CD4-positive, alpha-beta T cell (primary cell): ENCODE results near the gene LNX1. TPM values are rescaled to one million over a fixed set of nuclear protein-coding genes. Genes with fewer than 3 reads are reported as not detected.

Experiments
- ATAC-seq: fragments of 200-7000 bp; cut with Tn5 transposase; one replicate; pipeline ENCODE4 v1.10.0; 2022; ENCODE audit warnings: mild to moderate bottlenecking; ENCODE audit not compliant: poor library complexity
- CTCF ChIA-PET: fragments of 350-600 bp; sonication (Branson Sonifier 250); formaldehyde crosslinking; loops from one replicate; lab custom pipeline; 2021; ENCODE audit warnings: antibody characterized with exemption, inconsistent platforms; lab: Charles Lee
- POLR2A ChIA-PET: fragments of 350-600 bp; sonication (Branson Sonifier 250); formaldehyde crosslinking; loops from one replicate; lab custom pipeline; 2021; ENCODE audit warnings: antibody characterized with exemption, inconsistent platforms; lab: Charles Lee
- DNase-seq, 14 experiments: peaks; one replicate each; pipeline ENCODE4 v3.0.0-alpha.2; 2013 to 2020; ENCODE audit warnings: mixed read lengths in 2 of 14
- H3K27ac ChIP-seq, 2 donors: one replicate each; pipeline versions ENCODE4 v1.5.1 to v1.7.0; 2013; ENCODE audit warnings: low read length in 2 of 2, low read depth in 1 of 2, mild to moderate bottlenecking in 1 of 2
- H3K27me3 ChIP-seq, 2 experiments: 1 replicate in 1 of 2; 2 replicates in 1 of 2; pipeline versions ENCODE4 v1.6.1 to v1.7.0; 2013; ENCODE audit warnings: low read length in 2 of 2, control low read depth in 1 of 2, mild to moderate bottlenecking in 1 of 2, moderate library complexity in 1 of 2; ENCODE audit not compliant: insufficient read depth in 2 of 2, control insufficient read depth in 1 of 2
- H3K36me3 ChIP-seq: one replicate; pipeline ENCODE4 v1.6.1; 2013; ENCODE audit warnings: low read length, control low read depth; ENCODE audit not compliant: insufficient read depth
- H3K4me1 ChIP-seq: one replicate; pipeline ENCODE4 v1.6.1; 2013; ENCODE audit warnings: low read length, control low read depth; ENCODE audit not compliant: insufficient read depth
- H3K4me3 ChIP-seq: one replicate; pipeline ENCODE4 v1.5.1; 2013; ENCODE audit warnings: mild to moderate bottlenecking, low read length, moderate library complexity
- H3K9me3 ChIP-seq, 2 experiments: 1 replicate in 1 of 2; 2 replicates in 1 of 2; pipeline versions ENCODE4 v1.6.1 to v1.7.0; 2013; ENCODE audit warnings: low read length in 2 of 2, mild to moderate bottlenecking in 2 of 2, control low read depth in 1 of 2, moderate library complexity in 1 of 2; ENCODE audit not compliant: control insufficient read depth in 1 of 2, insufficient read depth in 1 of 2
- H3K27ac Mint-ChIP-seq: one replicate; pipeline ENCODE4 v1.8.0; 2020; ENCODE audit warnings: mixed read lengths
- H3K27me3 Mint-ChIP-seq: one replicate; pipeline ENCODE4 v1.8.0; 2021; ENCODE audit warnings: mixed read lengths
- H3K36me3 Mint-ChIP-seq: one replicate; pipeline ENCODE4 v1.8.0; 2021; ENCODE audit warnings: low read depth, mixed read lengths
- H3K4me1 Mint-ChIP-seq: one replicate; pipeline ENCODE4 v1.8.0; 2021; ENCODE audit warnings: low read depth, mixed read lengths
- H3K4me3 Mint-ChIP-seq: one replicate; pipeline ENCODE4 v1.8.0; 2020; ENCODE audit warnings: mild to moderate bottlenecking, mixed read lengths
- H3K9me3 Mint-ChIP-seq: one replicate; pipeline ENCODE4 v1.8.0; 2020; ENCODE audit warnings: mixed read lengths
- CTCF ChIP-seq: fragments of 200-600 bp; IDR thresholded peaks from one replicate; pipeline ENCODE4 v1.8.0; 2022; ENCODE audit warnings: antibody characterized with exemption, mild to moderate bottlenecking
- intact Hi-C, 2 experiments: fragments of 100-400 bp; cut with DNase I in 1 of 2; cut with micrococcal nuclease in 1 of 2; formaldehyde crosslinking; loops; one replicate each; pipeline versions ENCODE4 v1.15.1 to v1.9.0; 2023 to 2025; cut with DNase I, micrococcal nuclease
- total RNA-seq, 174 experiments: library from RNA in 2 of 174; stranded (reverse) in 2 of 174; gene quantifications; one replicate each; pipeline ENCODE4 v1.2.3 and lab custom pipeline; 2021 to 2026

The LNX1 gene
- total RNA-seq, 2 experiments from 2014 or later = not detected

GRCh38 chr4:53481586-53481985 is 109.7 kb downstream of the LNX1 start:
- Mint-ChIP-seq H3K27me3 (peaks cover 20% of the 10 kb centered on the region), H3K4me3 (no peak overlapping the region), H3K9me3 (no peaks in the 10 kb centered on the region), H3K36me3 (no peaks in the 10 kb centered on the region), H3K4me1 (no peaks in the 10 kb centered on the region), H3K27ac (no peak overlapping the region)
- Histone ChIP-seq H3K36me3 (no peaks in the 10 kb centered on the region), H3K4me3 (no peak overlapping the region), H3K27me3 (peaks cover 0 to 2% of the 10 kb centered on the region in 2 experiments), H3K4me1 (no peaks in the 10 kb centered on the region), H3K9me3 (peaks cover 0 to 3% of the 10 kb centered on the region in 2 experiments), H3K27ac (no peak overlapping the region)
- ChIA-PET CTCF (no interaction called here), POLR2A (no interaction called here)
- DNase-seq (no peak), ATAC-seq (no peak)
- TF ChIP-seq CTCF = no peak
- intact Hi-C loops = no loop called here

GRCh38 chr4:53480909-53481308 is 110.4 kb downstream of the LNX1 start:
- Histone ChIP-seq H3K27me3 (peaks cover 0 to 2% of the 10 kb centered on the region in 2 experiments), H3K36me3 (no peaks in the 10 kb centered on the region), H3K4me3 (no peak overlapping the region), H3K9me3 (no peaks in the 10 kb centered on the region), H3K4me1 (no peaks in the 10 kb centered on the region), H3K27ac (no peak overlapping the region)
- Mint-ChIP-seq H3K4me1 (no peaks in the 10 kb centered on the region), H3K36me3 (no peaks in the 10 kb centered on the region), H3K27ac (no peak overlapping the region), H3K27me3 (peaks cover 19% of the 10 kb centered on the region), H3K9me3 (no peaks in the 10 kb centered on the region), H3K4me3 (no peak overlapping the region)
- ChIA-PET POLR2A (no interaction called here), CTCF (no interaction called here)
- intact Hi-C loops = no loop called here
- no peak for TF ChIP-seq CTCF
- DNase-seq (no peak), ATAC-seq (no peak)

- Mint-ChIP-seq H3K9me3 (no peaks in the 10 kb centered on the region), H3K4me1 (no peaks in the 10 kb centered on the region), H3K27ac (no peak overlapping the region), H3K4me3 (no peak overlapping the region), H3K27me3 (peaks cover 18% of the 10 kb centered on the region), H3K36me3 (no peaks in the 10 kb centered on the region)
- TF ChIP-seq CTCF = no peak
- Histone ChIP-seq H3K27me3 (peaks cover 0 to 2% of the 10 kb centered on the region in 2 experiments), H3K36me3 (no peaks in the 10 kb centered on the region), H3K9me3 (no peaks in the 10 kb centered on the region), H3K4me3 (no peak overlapping the region), H3K27ac (no peak overlapping the region), H3K4me1 (no peaks in the 10 kb centered on the region)
- CTCF ChIA-PET = no interaction called here
- intact Hi-C loops = no loop called here
- POLR2A ChIA-PET = no interaction called here
- no peak for DNase-seq
- ATAC-seq = no peak
Measured at GRCh38 chr4:53479736-53480525, 111.4 kb downstream of the LNX1 start.
